ENCODE results near the gene SLN.

DNA sequence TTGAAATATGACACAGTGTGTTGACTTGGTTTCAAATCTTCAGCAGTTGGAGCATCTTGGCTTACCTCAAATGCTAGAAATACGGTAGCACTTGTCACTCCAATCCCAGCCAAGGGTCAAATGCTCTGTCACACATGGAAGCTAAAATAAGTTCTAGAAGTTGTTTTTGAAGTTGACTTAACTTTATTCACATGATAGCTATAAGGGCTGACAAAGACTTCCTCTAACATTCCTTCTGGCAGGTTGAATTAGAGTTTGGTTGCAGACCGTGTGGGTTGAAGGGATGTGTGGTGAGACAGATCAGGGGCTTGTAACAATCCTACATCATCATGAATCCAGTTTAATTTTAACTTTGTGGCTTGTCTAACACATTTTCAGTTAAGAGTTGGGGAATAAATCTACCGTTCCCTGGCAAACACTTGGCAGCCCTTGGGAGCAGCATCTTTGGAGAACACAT lies 4.6 kb downstream of the SLN start:
- TF ChIP-seq, protein P1, sequence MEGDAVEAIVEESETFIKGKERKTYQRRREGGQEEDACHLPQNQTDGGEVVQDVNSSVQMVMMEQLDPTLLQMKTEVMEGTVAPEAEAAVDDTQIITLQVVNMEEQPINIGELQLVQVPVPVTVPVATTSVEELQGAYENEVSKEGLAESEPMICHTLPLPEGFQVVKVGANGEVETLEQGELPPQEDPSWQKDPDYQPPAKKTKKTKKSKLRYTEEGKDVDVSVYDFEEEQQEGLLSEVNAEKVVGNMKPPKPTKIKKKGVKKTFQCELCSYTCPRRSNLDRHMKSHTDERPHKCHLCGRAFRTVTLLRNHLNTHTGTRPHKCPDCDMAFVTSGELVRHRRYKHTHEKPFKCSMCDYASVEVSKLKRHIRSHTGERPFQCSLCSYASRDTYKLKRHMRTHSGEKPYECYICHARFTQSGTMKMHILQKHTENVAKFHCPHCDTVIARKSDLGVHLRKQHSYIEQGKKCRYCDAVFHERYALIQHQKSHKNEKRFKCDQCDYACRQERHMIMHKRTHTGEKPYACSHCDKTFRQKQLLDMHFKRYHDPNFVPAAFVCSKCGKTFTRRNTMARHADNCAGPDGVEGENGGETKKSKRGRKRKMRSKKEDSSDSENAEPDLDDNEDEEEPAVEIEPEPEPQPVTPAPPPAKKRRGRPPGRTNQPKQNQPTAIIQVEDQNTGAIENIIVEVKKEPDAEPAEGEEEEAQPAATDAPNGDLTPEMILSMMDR (IDR thresholded peaks at IDR 0.05 in 2 of 3, conservative IDR thresholded peaks at IDR 0.05 in 1 of 3; ENCODE audit: borderline replicate concordance in 1 of 3, insufficient read depth in 1 of 3, low read depth in 2 of 3, low read length in 2 of 3) = no peak
- no peak for TF ChIP-seq CEBPB (IDR thresholded peaks at IDR 0.05; ENCODE audit: low read depth)
- no peak for TF ChIP-seq EZH2 (IDR thresholded peaks at IDR 0.05)
- no peak for TF ChIP-seq POLR2A (IDR thresholded peaks at IDR 0.05; ENCODE audit: borderline replicate concordance, extremely low read depth, insufficient read depth, insufficient read length)
- no peak for TF ChIP-seq ELF1 (IDR thresholded peaks at IDR 0.05; ENCODE audit: borderline replicate concordance, low read depth)

All from HCT116 (cell line).